HCT116 (cell line): ENCODE data around the gene ZMYND10. TPM values are rescaled to one million over a fixed set of nuclear protein-coding genes. Genes with fewer than 3 reads are reported as not detected.

ENCODE experiments used
- ATAC-seq: fragments of 200-7000 bp; cut with Tn5 transposase; 2 replicates; pipeline ENCODE4 v1.9.1; 2020; ENCODE audit warnings: mild to moderate bottlenecking, moderate library complexity
- BruUV-seq: library from RNA; stranded (reverse); fragments of 400-500 nt; replicated peaks from 2 replicates; lab custom pipeline; 2021; lab: Mats Ljungman, UMichigan
- CTCF ChIA-PET: fragments of 300-600 bp; sonication (Branson Sonifier 250); formaldehyde crosslinking; loops from one replicate; lab custom pipeline; 2021; ENCODE audit warnings: antibody characterized with exemption; lab: Charles Lee
- POLR2A ChIA-PET: fragments of 300-600, 350-600 bp; sonication (Branson Sonifier 250); formaldehyde crosslinking; loops from one replicate; lab custom pipeline; 2021; ENCODE audit warnings: antibody characterized with exemption; lab: Charles Lee
- RAD21 ChIA-PET, 2 experiments: fragments of 300-600 bp; sonication (Branson Sonifier 250); formaldehyde crosslinking; loops; one replicate each; lab custom pipeline; 2023; ENCODE audit warnings: low total read pairs in 2 of 2; ENCODE audit not compliant: uncharacterized antibody in 2 of 2, unreplicated experiment in 2 of 2, low non-redundant PET in 1 of 2; lab: Charles Lee
- DNase-seq: peaks from one replicate; pipeline ENCODE4 v3.0.0-alpha.2; 2010; ENCODE audit warnings: low read depth, low spot score
- H2AFZ ChIP-seq: fragments of 200-600 bp; shearing (Covaris generic), sonication (generic); 2 replicates; pipeline ENCODE4 v1.6.1; 2017; ENCODE audit warnings: low read depth, mixed run types, mixed read lengths, antibody characterized with exemption, low read length; ENCODE audit not compliant: poor library complexity, severe bottlenecking
- H3K27ac ChIP-seq: 2 replicates; pipeline ENCODE4 v1.5.1; 2012; ENCODE audit warnings: low read depth, low read length
- H3K27me3 ChIP-seq: fragments of 200-600 bp; sonication (generic); 2 replicates; pipeline ENCODE4 v1.6.1; 2016; ENCODE audit warnings: mixed run types, low read length, mixed read lengths; ENCODE audit not compliant: insufficient read depth
- H3K36me3 ChIP-seq, 2 experiments: fragments of 200-500 bp in 1 of 2; fragments of 200-600 bp in 1 of 2; sonication (Bioruptor generic) in 1 of 2; sonication (generic) in 1 of 2; 2 replicates each; pipeline versions ENCODE4 v1.5.1 to v1.6.1; 2014 to 2016; ENCODE audit warnings: low read length in 2 of 2, inconsistent platforms in 1 of 2, mixed read lengths in 1 of 2, mixed run types in 1 of 2; ENCODE audit not compliant: insufficient read depth in 2 of 2, control insufficient read depth in 1 of 2
- H3K4me1 ChIP-seq, 2 experiments: fragments of 200-600 bp in 1 of 2; sonication (generic) in 1 of 2; 2 replicates each; pipeline versions ENCODE4 v1.5.1 to v1.6.1; 2012 to 2017; ENCODE audit warnings: low read length in 2 of 2, inconsistent platforms in 1 of 2, mild to moderate bottlenecking in 1 of 2, mixed read lengths in 1 of 2, mixed run types in 1 of 2, moderate library complexity in 1 of 2; ENCODE audit not compliant: insufficient read depth in 2 of 2, control insufficient read depth in 1 of 2
- H3K4me2 ChIP-seq: fragments of 200-600 bp; sonication (generic); 2 replicates; pipeline ENCODE4 v1.6.1; 2017; ENCODE audit warnings: mixed run types, low read length, mixed read lengths
- H3K4me3 ChIP-seq, 2 experiments: fragments of 200-600 bp in 1 of 2; sonication (generic) in 1 of 2; replicated peaks in 1 of 2; 2 replicates each; pipeline ENCODE4 v1.5.1; 2011 to 2016; ENCODE audit warnings: low read length in 2 of 2, control low read depth in 1 of 2, low read depth in 1 of 2, mild to moderate bottlenecking in 1 of 2, mixed read lengths in 1 of 2, mixed run types in 1 of 2
- H3K79me2 ChIP-seq: fragments of 200-600 bp; sonication (generic); 2 replicates; pipeline ENCODE4 v1.6.1; 2017; ENCODE audit warnings: mild to moderate bottlenecking, mixed run types, low read length, moderate library complexity, mixed read lengths; ENCODE audit not compliant: insufficient read depth
- H3K9ac ChIP-seq: fragments of 200-600 bp; sonication (generic); 2 replicates; pipeline ENCODE4 v1.6.1; 2016; ENCODE audit warnings: low read length, mixed read lengths
- H3K9me2 ChIP-seq: fragments of 200-600 bp; sonication (generic), shearing (Covaris generic); 2 replicates; pipeline ENCODE4 v1.6.1; 2017; ENCODE audit warnings: mixed run types, mild to moderate bottlenecking, moderate library complexity; ENCODE audit not compliant: insufficient read depth
- H3K9me3 ChIP-seq, 2 experiments: fragments of 200-500 bp in 1 of 2; fragments of 200-600 bp in 1 of 2; sonication (Bioruptor generic) in 1 of 2; sonication (generic) in 1 of 2; 2 replicates each; pipeline ENCODE4 v1.6.1; 2014 to 2017; ENCODE audit warnings: low read length in 2 of 2, mixed read lengths in 2 of 2, inconsistent platforms in 1 of 2, low read depth in 1 of 2, mild to moderate bottlenecking in 1 of 2, mixed run types in 1 of 2, moderate library complexity in 1 of 2; ENCODE audit not compliant: control insufficient read depth in 1 of 2, insufficient read depth in 1 of 2
- H4K20me1 ChIP-seq: fragments of 200-600 bp; sonication (generic), shearing (Covaris generic); 2 replicates; pipeline ENCODE4 v1.6.1; 2017; ENCODE audit warnings: mixed run types, mild to moderate bottlenecking, moderate library complexity; ENCODE audit not compliant: insufficient read depth
- ATF3 ChIP-seq: IDR thresholded peaks from 2 replicates; pipeline ENCODE4 v1.6.1; 2012
- CBX3 ChIP-seq: IDR thresholded peaks from 2 replicates; pipeline ENCODE4 v1.6.1; 2012; ENCODE audit warnings: low read depth
- CEBPB ChIP-seq: IDR thresholded peaks from 2 replicates; pipeline ENCODE4 v1.6.1; 2012; ENCODE audit warnings: low read depth
- CTCF ChIP-seq, 3 experiments: fragments of 200-600 bp in 1 of 3; sonication (generic) in 1 of 3; IDR thresholded peaks in 2 of 3; conservative IDR thresholded peaks in 1 of 3; 2 replicates each; pipeline ENCODE4 v1.5.1; 2012 to 2017; ENCODE audit warnings: low read depth in 2 of 3, low read length in 2 of 3, antibody characterized with exemption in 1 of 3, borderline replicate concordance in 1 of 3, control low read depth in 1 of 3, mild to moderate bottlenecking in 1 of 3, mixed read lengths in 1 of 3, mixed run types in 1 of 3, moderate library complexity in 1 of 3; ENCODE audit not compliant: insufficient read depth in 1 of 3
- EGR1 ChIP-seq: IDR thresholded peaks from 2 replicates; pipeline ENCODE4 v1.6.1; 2012; ENCODE audit warnings: low read depth
- EZH2phosphoT487 ChIP-seq: fragments of 200-600 bp; IDR thresholded peaks from 2 replicates; pipeline ENCODE4 v1.6.1; 2018; ENCODE audit warnings: antibody characterized with exemption, borderline replicate concordance
- FOSL1 ChIP-seq: IDR thresholded peaks from 2 replicates; pipeline ENCODE4 v1.6.1; 2012; ENCODE audit warnings: low read depth
- POLR2A ChIP-seq: IDR thresholded peaks from 2 replicates; pipeline ENCODE4 v1.7.0; 2011; ENCODE audit warnings: borderline replicate concordance; ENCODE audit not compliant: insufficient read depth, insufficient read length; ENCODE audit errors: extremely low read depth
- POLR2AphosphoS5 ChIP-seq: IDR thresholded peaks from 2 replicates; pipeline ENCODE4 v1.6.1; 2011; ENCODE audit warnings: mild to moderate bottlenecking, low read depth, low read length, moderate library complexity
- RAD21 ChIP-seq: IDR thresholded peaks from 2 replicates; pipeline ENCODE4 v1.6.1; 2012; ENCODE audit warnings: low read depth, mild to moderate bottlenecking
- REST ChIP-seq: IDR thresholded peaks from 2 replicates; pipeline ENCODE4 v1.6.1; 2012; ENCODE audit warnings: low read depth
- SIN3A ChIP-seq: IDR thresholded peaks from 2 replicates; pipeline ENCODE4 v1.6.1; 2012; ENCODE audit warnings: low read depth
- SRF ChIP-seq: IDR thresholded peaks from 2 replicates; pipeline ENCODE4 v1.6.1; 2012; ENCODE audit warnings: low read depth
- TCF7L2 ChIP-seq: IDR thresholded peaks from 2 replicates; pipeline ENCODE4 v1.7.0; 2011; ENCODE audit warnings: borderline replicate concordance, inconsistent platforms; ENCODE audit not compliant: insufficient read depth, insufficient read length; ENCODE audit errors: extremely low read depth
- YY1 ChIP-seq: IDR thresholded peaks from 2 replicates; pipeline ENCODE4 v1.6.1; 2011; ENCODE audit warnings: low read length, low read depth, moderate library complexity, mild to moderate bottlenecking; ENCODE audit not compliant: insufficient replicate concordance; ENCODE audit errors: extremely low read depth
- ZBTB33 ChIP-seq: IDR thresholded peaks from 2 replicates; pipeline ENCODE4 v1.6.1; 2011; ENCODE audit warnings: mild to moderate bottlenecking, low read length, moderate library complexity; ENCODE audit not compliant: insufficient replicate concordance; ENCODE audit errors: extremely low read depth
- ZNF274 ChIP-seq: fragments of 200-500 bp; sonication (Bioruptor generic); IDR thresholded peaks from 2 replicates; pipeline ENCODE4 v1.6.1; 2014; ENCODE audit warnings: mild to moderate bottlenecking, low read depth, low read length, inconsistent platforms
- intact Hi-C: fragments of 100-400 bp; cut with micrococcal nuclease; formaldehyde crosslinking; loops from 2 replicates; pipeline ENCODE4 v1.10.0; 2022
- total RNA-seq: library from RNA; stranded (reverse); gene quantifications from one replicate; pipeline ENCODE4 v1.2.1, GENCODE V29; 2021; ENCODE audit not compliant: unreplicated experiment

The ZMYND10 gene
- total RNA-seq, 1 experiment from 2014 or later = 3.3 TPM

GRCh38 chr3:50355829-50356552, 10.5 kb upstream of the ZMYND10 start:
- intact Hi-C loops = loop anchor here (10.0 kb wide), 1 partner anchor 1029 kb away; the partner anchor contains the start of gene MANF
- no TSS peak for BruUV-seq
- ATAC-seq = no peak
- Histone ChIP-seq H3K9me3 (no peaks in the 10 kb centered on the region), H3K27ac (no peak overlapping the region; the same call in 1 of the 2 replicates), H3K9ac (no peak overlapping the region), H3K4me3 (no peak overlapping the region)
- DNase-seq = no peak
- POLR2A ChIA-PET = no interaction called here
- CTCF ChIA-PET = no interaction called here
- no peak for TF ChIP-seq CTCF (IDR thresholded peaks at IDR 0.05 in 2 of 3, conservative IDR thresholded peaks at IDR 0.05 in 1 of 3; ENCODE audit: borderline replicate concordance in 1 of 3, insufficient read depth in 1 of 3, low read depth in 2 of 3, low read length in 2 of 3)
- TF ChIP-seq POLR2A = no peak
- TF ChIP-seq POLR2AphosphoS5 = no peak
- no peak for TF ChIP-seq ZNF274
- no peak for TF ChIP-seq ATF3
- TF ChIP-seq RAD21 = no peak
- no peak for TF ChIP-seq REST
- no peak for TF ChIP-seq SRF
- no peak for TF ChIP-seq CBX3
- no peak for TF ChIP-seq EGR1
- no peak for TF ChIP-seq YY1
- TF ChIP-seq SIN3A = no peak
- no peak for TF ChIP-seq EZH2phosphoT487
- no peak for TF ChIP-seq CEBPB
- TF ChIP-seq FOSL1 = no peak
- no peak for TF ChIP-seq ZBTB33
- TF ChIP-seq TCF7L2 = no peak
- TF ChIP-seq, all 23 proteins: peak for 0
- no peaks in the 10 kb centered on the region for H3K27me3 ChIP-seq
- no peak overlapping the region for H2AFZ ChIP-seq
- peaks cover 12 to 47% of the 10 kb centered on the region in 2 experiments; a peak in 3 of 4 replicates for H3K4me1 ChIP-seq
- H3K4me2 ChIP-seq = no peak overlapping the region
- RAD21 ChIA-PET = no interaction called here
- H4K20me1 ChIP-seq = no peaks in the 10 kb centered on the region
- H3K79me2 ChIP-seq = peaks cover 57% of the 10 kb centered on the region
- peaks cover 14 to 31% of the 10 kb centered on the region in 2 experiments; a peak in 3 of 4 replicates for H3K36me3 ChIP-seq
- no peaks in the 10 kb centered on the region for H3K9me2 ChIP-seq
